CD14-positive monocyte (primary cell): ENCODE measurements around the gene SIGLEC12. TPM values are rescaled to one million over a fixed set of nuclear protein-coding genes. Genes with fewer than 3 reads are reported as not detected.

Experiments used
- DNase-seq, 3 donors: peaks; one replicate each; pipeline ENCODE4 v3.0.0-alpha.2; 2011 to 2022
- H2AFZ ChIP-seq: 2 replicates; pipeline ENCODE4 v1.6.0; 2012; ENCODE audit warnings: mild to moderate bottlenecking, low read depth, low read length, inconsistent platforms; ENCODE audit not compliant: insufficient read depth, poor library complexity, severe bottlenecking
- H3K27ac ChIP-seq, 2 donors: 1 replicate in 1 of 2; 2 replicates in 1 of 2; pipeline ENCODE4 v1.5.1; 2012 to 2013; ENCODE audit warnings: low read length in 2 of 2, control low read depth in 1 of 2, inconsistent platforms in 1 of 2, low read depth in 1 of 2, mild to moderate bottlenecking in 1 of 2
- H3K27me3 ChIP-seq, 2 donors: one replicate each; pipeline versions ENCODE4 v1.6.0 to v1.6.1; 2011 to 2013; ENCODE audit warnings: low read length in 2 of 2; ENCODE audit not compliant: control insufficient read depth in 2 of 2, insufficient read depth in 2 of 2
- H3K36me3 ChIP-seq, 2 donors: replicated peaks in 1 of 2; 1 replicate in 1 of 2; 2 replicates in 1 of 2; pipeline versions ENCODE4 v1.5.1 to v1.6.1; 2012 to 2013; ENCODE audit warnings: low read length in 2 of 2, control low read depth in 1 of 2, inconsistent platforms in 1 of 2, mild to moderate bottlenecking in 1 of 2; ENCODE audit not compliant: insufficient read depth in 2 of 2, control insufficient read depth in 1 of 2
- H3K4me1 ChIP-seq, 2 donors: 1 replicate in 1 of 2; 2 replicates in 1 of 2; pipeline versions ENCODE4 v1.5.1 to v1.6.1; 2012 to 2013; ENCODE audit warnings: low read length in 2 of 2, control low read depth in 1 of 2, inconsistent platforms in 1 of 2, mild to moderate bottlenecking in 1 of 2, moderate library complexity in 1 of 2; ENCODE audit not compliant: insufficient read depth in 2 of 2, control insufficient read depth in 1 of 2
- H3K4me2 ChIP-seq: replicated peaks from 2 replicates; pipeline ENCODE3; 2012; ENCODE audit warnings: low read length, moderate library complexity, mild to moderate bottlenecking; ENCODE audit not compliant: poor library complexity, severe bottlenecking; ENCODE audit errors: extremely low read depth
- H3K4me3 ChIP-seq, 3 experiments: fragments of 200-600 bp in 1 of 3; sonication (generic) in 1 of 3; replicated peaks in 1 of 3; 1 replicate in 2 of 3; 2 replicates in 1 of 3; pipeline ENCODE4 v1.5.1; 2011 to 2013; ENCODE audit warnings: low read length in 3 of 3, mild to moderate bottlenecking in 3 of 3, control low read depth in 2 of 3, low read depth in 2 of 3, inconsistent platforms in 1 of 3, moderate library complexity in 1 of 3
- H3K79me2 ChIP-seq: 2 replicates; pipeline ENCODE4 v1.6.0; 2012; ENCODE audit warnings: mild to moderate bottlenecking, control low read depth, inconsistent platforms, low read length, moderate library complexity; ENCODE audit not compliant: insufficient read depth
- H3K9ac ChIP-seq: 2 replicates; pipeline ENCODE4 v1.6.0; 2017; ENCODE audit warnings: low read length, mild to moderate bottlenecking; ENCODE audit not compliant: insufficient read depth, poor library complexity, severe bottlenecking
- H3K9me3 ChIP-seq, 2 donors: replicated peaks in 1 of 2; 1 replicate in 1 of 2; 2 replicates in 1 of 2; pipeline versions ENCODE4 v1.5.1 to v1.6.1; 2012 to 2013; ENCODE audit warnings: low read length in 2 of 2, control low read depth in 1 of 2; ENCODE audit not compliant: control insufficient read depth in 1 of 2, insufficient read depth in 1 of 2
- H4K20me1 ChIP-seq: 2 replicates; pipeline ENCODE4 v1.6.0; 2012; ENCODE audit warnings: mild to moderate bottlenecking, low read length, control low read depth, moderate library complexity; ENCODE audit not compliant: insufficient read depth
- H3K27ac Mint-ChIP-seq, 7 donors: one replicate each; pipeline ENCODE4 v1.8.0; 2020; ENCODE audit warnings: mild to moderate bottlenecking in 7 of 7, mixed read lengths in 7 of 7, moderate library complexity in 6 of 7, inconsistent platforms in 2 of 7
- H3K27me3 Mint-ChIP-seq, 3 donors: one replicate each; pipeline ENCODE4 v1.8.0; 2021 to 2022; ENCODE audit warnings: low read depth in 3 of 3, mild to moderate bottlenecking in 3 of 3, mixed read lengths in 3 of 3, moderate library complexity in 3 of 3, inconsistent platforms in 1 of 3
- H3K36me3 Mint-ChIP-seq, 2 donors: one replicate each; pipeline ENCODE4 v1.8.0; 2020; ENCODE audit warnings: mixed read lengths in 2 of 2, inconsistent platforms in 1 of 2, mild to moderate bottlenecking in 1 of 2
- H3K4me1 Mint-ChIP-seq: one replicate; pipeline ENCODE4 v1.8.0; 2020; ENCODE audit warnings: mild to moderate bottlenecking, mixed read lengths
- H3K4me3 Mint-ChIP-seq, 2 donors: one replicate each; pipeline ENCODE4 v1.8.0; 2020; ENCODE audit warnings: mild to moderate bottlenecking in 2 of 2, mixed read lengths in 2 of 2, moderate library complexity in 1 of 2
- H3K9me3 Mint-ChIP-seq, 7 donors: one replicate each; pipeline ENCODE4 v1.8.0; 2020 to 2022; ENCODE audit warnings: mixed read lengths in 7 of 7, mild to moderate bottlenecking in 6 of 7, moderate library complexity in 6 of 7, inconsistent platforms in 2 of 7
- CTCF ChIP-seq: fragments of 200-600 bp; IDR thresholded peaks from one replicate; pipeline ENCODE4 v1.8.0; 2022; ENCODE audit warnings: antibody characterized with exemption, mild to moderate bottlenecking
- WGBS: methylation state at CpG from one replicate; pipeline ENCODE4 v1.1.5; 2013; ENCODE audit warnings: missing lambda C conversion rate; ENCODE audit not compliant: insufficient coverage; 5-methylcytosine and 5-hydroxymethylcytosine counted together
- intact Hi-C, 2 donors: fragments of 100-400 bp; cut with micrococcal nuclease; formaldehyde crosslinking; loops; one replicate each; pipeline versions ENCODE4 v1.15.0 to v1.15.1; 2023
- polyA plus RNA-seq, 3 donors: library from polyadenylated mRNA; depleted of rRNA in 1 of 3; unstranded in 2 of 3; stranded (reverse) in 1 of 3; fragments of 300-500 nt in 2 of 3; fragments of >200 nt in 1 of 3; fragmentation: Illumina TruSeq in 2 of 3; gene quantifications; 1 replicate in 2 of 3; 2 replicates in 1 of 3; pipeline ENCODE4 v1.2.3, GENCODE V29; 2012 to 2021

Gene SIGLEC12
- polyA plus RNA-seq, 3 donors, result 0.24 to 1.8 (median 1.3) TPM

- peaks cover 15% of the 10 kb centered on the region for H3K4me1 Mint-ChIP-seq
- H3K27ac ChIP-seq, result no peak overlapping the region
- no peak overlapping the region for H2AFZ ChIP-seq
- no peaks in the 10 kb centered on the region for H3K27me3 ChIP-seq
- peaks cover 0 to 2% (median 0%) of the 10 kb centered on the region in 7 donors for H3K9me3 Mint-ChIP-seq
- H3K36me3 ChIP-seq, result no peaks in the 10 kb centered on the region
- H3K79me2 ChIP-seq, result no peaks in the 10 kb centered on the region
- H3K4me3 Mint-ChIP-seq, result no peak overlapping the region
- intact Hi-C loops, result no loop called here
- H3K9me3 ChIP-seq, result no peaks in the 10 kb centered on the region
- H3K36me3 Mint-ChIP-seq, result no peaks in the 10 kb centered on the region
- no peak overlapping the region for H3K4me3 ChIP-seq
- H3K9ac ChIP-seq, result no peak overlapping the region
- H3K27ac Mint-ChIP-seq, result no peak overlapping the region
- no peak for TF ChIP-seq CTCF
- no peak for DNase-seq
- H3K4me2 ChIP-seq, result no peak overlapping the region
- H3K27me3 Mint-ChIP-seq, result peaks cover 2 to 12% (median 9%) of the 10 kb centered on the region in 3 donors
- 100% methylated on average over 4 of the region's 8 CpGs for WGBS
- H3K4me1 ChIP-seq, result peaks cover 15% of the 10 kb centered on the region in 2 donors
- no peaks in the 10 kb centered on the region for H4K20me1 ChIP-seq
Observed at GRCh38 chr19:51530616-51531015, 29.0 kb upstream of the SIGLEC12 start.

- peaks cover 18% of the 10 kb centered on the region for H3K4me1 Mint-ChIP-seq
- H3K4me2 ChIP-seq, result no peak overlapping the region
- H3K4me3 ChIP-seq, result no peak overlapping the region
- DNase-seq, result no peak
- no peaks in the 10 kb centered on the region for H3K36me3 ChIP-seq
- H3K9me3 Mint-ChIP-seq, result peaks cover 0 to 4% (median 0%) of the 10 kb centered on the region in 7 donors
- no peaks in the 10 kb centered on the region for H4K20me1 ChIP-seq
- no peaks in the 10 kb centered on the region for H3K9me3 ChIP-seq
- H3K9ac ChIP-seq, result no peak overlapping the region
- TF ChIP-seq CTCF, result no peak
- no peaks in the 10 kb centered on the region for H3K27me3 ChIP-seq
- peaks cover 2 to 12% (median 10%) of the 10 kb centered on the region in 3 donors for H3K27me3 Mint-ChIP-seq
- intact Hi-C loops, result no loop called here
- no peaks in the 10 kb centered on the region for H3K79me2 ChIP-seq
- no peak overlapping the region for H2AFZ ChIP-seq
- H3K27ac Mint-ChIP-seq, result no peak overlapping the region
- H3K27ac ChIP-seq, result no peak overlapping the region
- peaks cover 15% of the 10 kb centered on the region in 2 donors for H3K4me1 ChIP-seq
- no CpG with 5 or more reads among the region's 2 CpGs for WGBS
- H3K4me3 Mint-ChIP-seq, result no peak overlapping the region
- H3K36me3 Mint-ChIP-seq, result no peaks in the 10 kb centered on the region
Observed at GRCh38 chr19:51529301-51529700, 27.7 kb upstream of the SIGLEC12 start.
